Heart left ventricle (tissue), 13 donors: Measurements from ENCODE around the gene TNIK.

Experiments
- CTCF ChIP-seq, 12 donors: fragments of 200-600 bp; sonication (generic) in 4 of 12; IDR thresholded peaks; one replicate each; pipeline versions ENCODE4 v1.5.0 to v1.8.0; 2018 to 2022; ENCODE audit warnings: antibody characterized with exemption in 12 of 12, mild to moderate bottlenecking in 5 of 12
- POLR2A ChIP-seq, 2 donors: fragments of 450-650 bp; IDR thresholded peaks; one replicate each; pipeline ENCODE4 v1.6.1; 2017; ENCODE audit warnings: antibody characterized with exemption in 2 of 2, mild to moderate bottlenecking in 2 of 2, moderate library complexity in 2 of 2
- donor health status: ischemic (EF 13 %, LVEDD 7.1; RV severe dilation, severe dysfunction).
- donor health status: DM: no; HTN: yes; CAD: no.
- donor health status: DM: no; HTN: no; CAD: no.
- donor health status: ischemic (EF 25% LVEDD 6.9; RV normal size, moderate dysfunction).
- donor health status: ischemic (EF 25% LVEDD 5.7; RV mildly dilated, moderate dysfunction).
- donor health status: ischemic (EF 35%, LVEDD 5.7; RV mildly dilated, moderate dysfunction).
- donor health status: nonischemic (EF 11% LVEDD 7.7; RV severe dilation, severe dysfunction).
- donor health status: DM: yes; HTN: yes; CAD: no.
- donor health status: PGD.
- donor health status: ischemic (EF 29% LVEDD 5.4; RV normal size, mild dysfunction).
- donor health status: nonischemic (EF 23%, LVEDD 6.1; RV moderate dilation, normal function).

- TF ChIP-seq CTCF (IDR thresholded peaks at IDR 0.05) (no peak), POLR2A (IDR thresholded peaks at IDR 0.05) (no peak)
Observed at GRCh38 chr3:171206283-171206682, 253.9 kb downstream of the TNIK start.
